ENCODE results near the gene PDE4D.

The PDE4D gene

GRCh38 chr5:59185757-59186385 lies 707.7 kb downstream of the PDE4D start:
- DNase-seq (ENCODE audit: low spot score): no peak
- no peak for TF ChIP-seq CTCF (IDR thresholded peaks at IDR 0.05; ENCODE audit: extremely low read depth, missing control alignments)

GRCh38 chr5:59184769-59185168 lies 708.8 kb downstream of the PDE4D start:
- no peak for TF ChIP-seq CTCF (IDR thresholded peaks at IDR 0.05; ENCODE audit: extremely low read depth, missing control alignments)

GRCh38 chr5:59182760-59183159 lies 710.8 kb downstream of the PDE4D start:
- TF ChIP-seq CTCF (IDR thresholded peaks at IDR 0.05; ENCODE audit: extremely low read depth, missing control alignments): no peak
- DNase-seq (ENCODE audit: low spot score): no peak

More at GRCh38 chr5:59184769-59185168, 708.8 kb downstream of the PDE4D start:
- no peak for DNase-seq (ENCODE audit: low spot score)

- TF ChIP-seq CTCF (IDR thresholded peaks at IDR 0.05; ENCODE audit: extremely low read depth, missing control alignments): no peak
- peak; percentile 33 for DNase-seq (ENCODE audit: low spot score)
These were observed 713.0 kb downstream of the PDE4D start for GRCh38 chr5:59180515-59180914.

- TF ChIP-seq CTCF (IDR thresholded peaks at IDR 0.05; ENCODE audit: extremely low read depth, missing control alignments): no peak
- DNase-seq (ENCODE audit: low spot score): no peak
These were observed 713.8 kb downstream of the PDE4D start for GRCh38 chr5:59179704-59180103.

- TF ChIP-seq CTCF (IDR thresholded peaks at IDR 0.05; ENCODE audit: extremely low read depth, missing control alignments): no peak
- no peak for DNase-seq (ENCODE audit: low spot score)
These were observed 715.0 kb downstream of the PDE4D start for GRCh38 chr5:59178482-59178881.

GRCh38 chr5:59178071-59178470 lies 715.5 kb downstream of the PDE4D start:
- DNase-seq (ENCODE audit: low spot score): no peak
- no peak for TF ChIP-seq CTCF (IDR thresholded peaks at IDR 0.05; ENCODE audit: extremely low read depth, missing control alignments)

Data from GM20000 (cell line).